Measurements from ENCODE around the gene NFIA.

Gene NFIA

DNA sequence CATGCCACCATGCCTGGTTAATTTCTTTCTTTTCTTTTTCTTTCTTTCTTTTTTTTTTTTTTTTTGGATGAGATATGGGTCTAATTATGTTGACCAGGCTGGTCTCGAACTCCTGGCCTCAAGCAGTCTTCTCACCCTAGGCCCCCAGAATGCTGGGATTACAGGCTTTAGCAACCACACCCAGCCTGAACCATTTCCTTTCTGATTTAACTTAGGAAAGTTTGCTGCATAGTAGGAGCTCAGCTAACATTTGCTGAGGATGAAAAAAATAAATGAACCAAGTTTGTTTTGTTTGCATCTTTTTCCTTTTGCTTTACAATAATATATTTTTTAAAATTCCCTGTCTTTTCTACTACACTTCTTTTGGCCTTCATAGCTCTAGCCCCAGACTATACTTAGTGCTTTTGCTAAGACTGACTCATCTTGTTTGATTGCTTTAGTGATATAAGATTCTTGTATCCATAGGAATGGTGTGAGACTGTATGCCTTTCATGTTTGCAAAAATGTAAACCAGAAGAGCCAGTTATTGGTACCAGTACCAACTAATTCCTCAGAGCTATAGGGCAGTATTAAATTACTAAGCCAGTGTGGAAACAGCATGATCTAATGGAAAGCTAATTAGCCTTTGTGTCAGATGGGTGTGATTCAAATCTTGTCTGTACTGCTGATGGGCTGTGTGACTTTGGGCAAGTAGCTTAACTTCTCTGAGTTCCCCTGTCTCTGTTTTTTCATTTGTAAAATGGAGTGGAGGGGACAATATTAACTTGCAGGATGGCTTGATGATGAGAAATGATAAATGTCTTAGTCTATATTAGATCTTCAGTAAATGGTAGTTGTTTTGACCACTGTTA is 66.9 kb downstream of the NFIA start:
- H3K27ac ChIP-seq, result no peak overlapping the region
- H3K9me3 ChIP-seq (ENCODE audit: low read depth, low read length), result no peaks in the 10 kb centered on the region
- no peaks in the 10 kb centered on the region for H3K36me3 ChIP-seq (ENCODE audit: insufficient read depth, low read length)
- TF ChIP-seq FOXP2 (optimal IDR thresholded peaks at IDR 0.05; ENCODE audit: control extremely low read depth, extremely low read length, insufficient read depth), result no peak
- TF ChIP-seq POLR2AphosphoS5 (IDR thresholded peaks at IDR 0.05; ENCODE audit: borderline replicate concordance, low read depth, low read length), result no peak
- TF ChIP-seq EZH2 (IDR thresholded peaks at IDR 0.05), result no peak
- no peak for DNase-seq (ENCODE audit: low read depth, low spot score)
- no peak overlapping the region for H3K4me3 ChIP-seq
- H3K9ac ChIP-seq (ENCODE audit: insufficient read length), result no peak overlapping the region

DNA sequence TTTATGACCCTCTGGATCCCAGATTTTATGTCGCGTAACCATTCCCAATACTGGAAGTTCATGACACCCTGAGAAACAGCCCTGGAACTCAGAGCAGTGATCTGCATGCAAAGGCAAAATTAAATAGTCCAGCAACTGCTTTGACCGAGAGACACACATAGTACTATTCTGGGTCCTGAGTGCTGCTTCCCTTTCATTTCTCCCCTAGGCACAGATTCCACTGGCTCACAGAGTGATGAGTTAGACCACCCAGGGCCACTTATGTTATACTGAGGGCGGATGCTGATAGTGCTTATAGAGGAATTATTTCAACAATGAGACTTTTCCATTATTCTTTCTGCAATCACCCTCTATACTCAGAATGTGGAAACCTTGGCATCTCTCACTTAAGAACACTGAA is 69.2 kb downstream of the NFIA start:
- no peak for DNase-seq (ENCODE audit: low read depth, low spot score)
- TF ChIP-seq EZH2 (IDR thresholded peaks at IDR 0.05) (no peak), FOXP2 (optimal IDR thresholded peaks at IDR 0.05; ENCODE audit: control extremely low read depth, extremely low read length, insufficient read depth) (no peak), POLR2AphosphoS5 (IDR thresholded peaks at IDR 0.05; ENCODE audit: borderline replicate concordance, low read depth, low read length) (no peak)
- Histone ChIP-seq H3K9ac (ENCODE audit: insufficient read length) (no peak overlapping the region), H3K4me3 (no peak overlapping the region; the same call in 1 of the 2 replicates), H3K36me3 (ENCODE audit: insufficient read depth, low read length) (no peaks in the 10 kb centered on the region), H3K27ac (peak overlapping the region; percentile 82; the same call in 1 of the 2 replicates), H3K9me3 (ENCODE audit: low read depth, low read length) (no peaks in the 10 kb centered on the region)

DNA sequence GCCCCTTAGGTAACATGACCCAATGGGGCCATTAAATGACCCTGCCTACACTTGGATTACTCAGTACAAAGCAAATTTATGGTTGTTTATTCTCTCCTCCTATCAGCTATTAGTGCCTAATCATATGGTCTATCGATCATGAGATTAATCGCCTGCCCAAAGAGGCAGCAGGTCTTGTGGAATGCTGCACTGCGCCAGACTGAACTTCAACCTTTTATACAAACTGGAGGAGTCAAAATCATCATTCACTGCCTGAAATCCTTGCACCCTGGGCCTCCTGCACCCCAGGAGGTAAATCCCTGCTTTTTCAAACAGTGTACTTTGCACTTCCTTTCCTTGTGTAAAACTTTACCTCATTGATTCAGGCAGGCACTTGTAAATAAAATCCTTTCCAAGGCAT is 69.7 kb downstream of the NFIA start:
- no peaks in the 10 kb centered on the region for H3K36me3 ChIP-seq (ENCODE audit: insufficient read depth, low read length)
- H3K9ac ChIP-seq (ENCODE audit: insufficient read length), result no peak overlapping the region
- peak overlapping the region; percentile 82 for H3K27ac ChIP-seq
- TF ChIP-seq POLR2AphosphoS5 (IDR thresholded peaks at IDR 0.05; ENCODE audit: borderline replicate concordance, low read depth, low read length) (peak; percentile 25; the same call in 1 of the 2 replicates), EZH2 (IDR thresholded peaks at IDR 0.05) (no peak), FOXP2 (optimal IDR thresholded peaks at IDR 0.05; ENCODE audit: control extremely low read depth, extremely low read length, insufficient read depth) (peak; percentile 59)
- H3K4me3 ChIP-seq, result peak overlapping the region; percentile 58
- no peak for DNase-seq (ENCODE audit: low read depth, low spot score)
- H3K9me3 ChIP-seq (ENCODE audit: low read depth, low read length), result no peaks in the 10 kb centered on the region

DNA sequence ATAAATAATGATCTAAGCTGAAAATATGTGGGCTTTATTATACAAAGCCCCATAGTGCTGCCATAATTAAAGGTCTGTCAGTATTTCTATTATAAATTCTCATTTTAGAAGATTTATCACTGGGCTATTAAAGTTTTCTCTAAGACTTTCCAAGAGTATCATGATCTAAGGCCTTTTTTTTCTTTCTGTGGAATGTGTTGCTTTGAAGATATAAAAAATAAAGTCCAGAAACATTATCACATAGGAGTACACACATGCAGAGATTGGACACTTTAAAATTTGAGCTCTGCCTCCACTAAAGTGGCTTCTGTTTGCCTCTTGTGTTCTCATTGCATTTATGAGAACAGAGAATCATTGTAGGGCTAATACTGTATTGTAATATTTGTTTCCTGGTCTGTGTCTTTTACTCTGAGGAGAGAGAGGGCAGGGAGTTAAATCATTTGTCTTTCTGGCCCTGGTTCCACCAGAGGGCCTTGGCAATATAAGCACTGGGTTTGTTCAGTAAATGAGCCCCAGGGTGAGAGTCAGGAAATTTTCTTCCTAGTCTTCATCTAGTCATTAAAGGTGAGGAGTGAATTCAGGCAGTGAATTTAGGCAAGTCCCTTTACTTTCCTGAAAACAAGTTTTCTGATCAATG is 70.2 kb downstream of the NFIA start:
- no peak overlapping the region for H3K9ac ChIP-seq (ENCODE audit: insufficient read length)
- no peaks in the 10 kb centered on the region for H3K9me3 ChIP-seq (ENCODE audit: low read depth, low read length)
- no peak for DNase-seq (ENCODE audit: low read depth, low spot score)
- H3K4me3 ChIP-seq, result peak overlapping the region; percentile 58
- TF ChIP-seq FOXP2 (optimal IDR thresholded peaks at IDR 0.05; ENCODE audit: control extremely low read depth, extremely low read length, insufficient read depth), result no peak
- peak overlapping the region; percentile 82 for H3K27ac ChIP-seq
- no peaks in the 10 kb centered on the region for H3K36me3 ChIP-seq (ENCODE audit: insufficient read depth, low read length)

DNA sequence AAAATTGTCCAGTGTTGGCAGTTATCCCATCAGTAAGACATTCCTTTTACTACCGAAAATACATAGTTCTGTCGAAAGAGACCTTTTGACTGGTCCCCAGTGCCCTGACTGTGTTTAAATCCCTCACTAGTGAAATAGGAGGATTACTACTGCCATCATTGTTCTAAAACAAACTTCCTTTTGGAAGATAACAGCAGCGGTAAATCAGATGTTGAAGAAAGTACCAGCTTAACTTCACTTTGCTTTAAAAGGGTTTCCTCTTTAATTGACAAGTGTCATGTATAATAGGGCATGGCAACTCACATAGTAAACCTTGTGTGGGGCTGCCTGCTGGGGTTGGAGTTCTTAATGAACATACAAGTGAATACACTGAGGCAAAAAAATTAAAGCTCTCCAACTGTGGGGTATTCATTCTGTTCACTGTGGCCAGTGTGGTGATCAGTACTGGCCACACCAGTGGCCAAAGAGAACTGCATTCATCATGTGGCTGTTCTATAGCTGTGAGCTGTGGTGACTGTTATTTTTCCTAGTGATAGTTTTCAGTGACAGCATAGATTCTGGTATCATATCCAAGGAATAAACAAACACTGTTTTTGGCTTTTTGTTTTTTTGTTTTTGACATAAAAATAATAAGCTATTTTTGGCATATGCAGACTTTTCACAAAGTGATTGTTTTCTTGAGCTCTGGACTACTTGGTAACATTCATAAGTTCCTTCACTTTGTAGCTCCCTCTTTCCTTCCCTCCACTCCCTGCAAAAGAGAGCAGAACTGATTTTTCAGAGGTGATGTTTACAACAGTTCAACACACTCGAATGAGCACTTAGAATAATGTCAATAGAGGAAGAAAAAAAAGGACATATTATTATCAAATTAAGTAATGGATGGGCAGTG is 74.5 kb downstream of the NFIA start:
- Histone ChIP-seq H3K9ac (ENCODE audit: insufficient read length) (no peak overlapping the region), H3K4me3 (peak overlapping the region; percentile 68), H3K9me3 (ENCODE audit: low read depth, low read length) (no peaks in the 10 kb centered on the region), H3K36me3 (ENCODE audit: insufficient read depth, low read length) (no peaks in the 10 kb centered on the region), H3K27ac (peak overlapping the region; percentile 96)
- TF ChIP-seq POLR2AphosphoS5 (IDR thresholded peaks at IDR 0.05; ENCODE audit: borderline replicate concordance, low read depth, low read length), result no peak
- TF ChIP-seq EZH2 (IDR thresholded peaks at IDR 0.05), result no peak
- no peak for TF ChIP-seq FOXP2 (optimal IDR thresholded peaks at IDR 0.05; ENCODE audit: control extremely low read depth, extremely low read length, insufficient read depth)
- DNase-seq (ENCODE audit: low read depth, low spot score), result no peak

DNA sequence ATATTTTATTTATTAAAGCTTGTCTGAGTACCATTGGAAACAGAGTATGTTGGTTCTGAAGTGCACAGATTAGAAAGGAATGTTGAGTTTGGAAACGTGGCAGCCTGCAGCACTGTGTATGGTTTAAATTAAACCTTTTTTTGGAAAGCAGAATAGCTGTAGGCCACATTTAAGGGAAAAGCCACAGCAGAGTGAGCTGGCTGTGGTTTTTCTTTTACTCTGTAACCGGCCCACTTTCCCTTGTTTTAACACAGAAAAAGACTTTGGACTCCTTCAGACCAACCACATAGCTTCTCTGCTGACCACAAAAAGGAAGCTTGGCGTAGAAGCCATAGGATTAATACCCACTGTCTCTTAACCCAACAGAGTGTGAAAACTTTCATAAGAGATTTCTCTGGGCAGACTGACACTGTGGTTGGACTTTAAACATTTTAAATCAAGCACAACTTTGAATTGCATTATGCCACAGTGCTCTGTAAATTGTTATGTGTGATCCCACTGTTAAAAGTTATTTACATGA is 75.2 kb downstream of the NFIA start:
- peak; percentile 88 for DNase-seq (ENCODE audit: low read depth, low spot score)
- TF ChIP-seq POLR2AphosphoS5 (IDR thresholded peaks at IDR 0.05; ENCODE audit: borderline replicate concordance, low read depth, low read length) (peak; percentile 23; the same call in 1 of the 2 replicates), EZH2 (IDR thresholded peaks at IDR 0.05) (no peak), FOXP2 (optimal IDR thresholded peaks at IDR 0.05; ENCODE audit: control extremely low read depth, extremely low read length, insufficient read depth) (peak; percentile 11)
- Histone ChIP-seq H3K4me3 (peak overlapping the region; percentile 68), H3K9me3 (ENCODE audit: low read depth, low read length) (no peaks in the 10 kb centered on the region), H3K9ac (ENCODE audit: insufficient read length) (no peak overlapping the region), H3K36me3 (ENCODE audit: insufficient read depth, low read length) (no peaks in the 10 kb centered on the region), H3K27ac (peak overlapping the region; percentile 96)

DNA sequence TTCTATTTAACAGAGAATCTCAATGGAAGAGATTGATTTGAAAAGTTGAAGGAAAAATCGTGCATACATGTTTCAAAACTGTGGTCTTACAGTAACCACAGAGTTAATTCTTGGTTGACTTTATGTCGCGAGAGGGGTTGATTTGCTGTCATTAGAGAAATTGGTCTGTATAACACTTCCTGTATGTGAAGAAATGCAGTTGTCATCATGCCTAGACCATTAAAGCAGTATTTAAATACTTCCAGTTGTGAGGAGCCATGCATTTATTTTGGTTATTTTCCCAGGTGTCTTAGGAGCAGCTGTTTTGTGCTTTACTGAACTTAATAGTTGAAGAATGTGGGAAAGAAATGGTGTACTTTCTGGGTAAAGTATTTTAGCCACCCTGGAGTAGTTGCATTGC is 76.2 kb downstream of the NFIA start:
- no peaks in the 10 kb centered on the region for H3K36me3 ChIP-seq (ENCODE audit: insufficient read depth, low read length)
- no peaks in the 10 kb centered on the region for H3K9me3 ChIP-seq (ENCODE audit: low read depth, low read length)
- DNase-seq (ENCODE audit: low read depth, low spot score), result peak; percentile 80
- peak overlapping the region; percentile 96 for H3K27ac ChIP-seq
- peak overlapping the region; percentile 68 for H3K4me3 ChIP-seq
- TF ChIP-seq EZH2 (IDR thresholded peaks at IDR 0.05), result no peak
- peak; percentile 57; the same call in 1 of the 2 replicates for TF ChIP-seq POLR2AphosphoS5 (IDR thresholded peaks at IDR 0.05; ENCODE audit: borderline replicate concordance, low read depth, low read length)
- TF ChIP-seq FOXP2 (optimal IDR thresholded peaks at IDR 0.05; ENCODE audit: control extremely low read depth, extremely low read length, insufficient read depth), result peak; percentile 11
- no peak overlapping the region for H3K9ac ChIP-seq (ENCODE audit: insufficient read length)
